ENCODE measurements around the gene MYBPC2. TPM values are rescaled to one million over a fixed set of nuclear protein-coding genes. Genes with fewer than 3 reads are reported as not detected.

MYBPC2 gene
- total RNA-seq, 1 donor from 2014 or later, result not detected

GRCh38 chr19:50398675-50399367, 33.9 kb upstream of the MYBPC2 start:
- TF ChIP-seq CTCF (IDR thresholded peaks at IDR 0.05; ENCODE audit: insufficient read depth, low read length, severe bottlenecking), result no peak
- Histone ChIP-seq H3K27me3 (ENCODE audit: control insufficient read depth, insufficient read depth, low read length) (no peaks in the 10 kb centered on the region), H3K4me3 (ENCODE audit: low read depth, low read length) (no peak overlapping the region), H3K36me3 (ENCODE audit: control insufficient read depth, insufficient read depth, low read length) (peaks cover 5% of the 10 kb centered on the region)
- no peak for FAIRE-seq
- DNase-seq (ENCODE audit: low read depth), result no peak

DNA sequence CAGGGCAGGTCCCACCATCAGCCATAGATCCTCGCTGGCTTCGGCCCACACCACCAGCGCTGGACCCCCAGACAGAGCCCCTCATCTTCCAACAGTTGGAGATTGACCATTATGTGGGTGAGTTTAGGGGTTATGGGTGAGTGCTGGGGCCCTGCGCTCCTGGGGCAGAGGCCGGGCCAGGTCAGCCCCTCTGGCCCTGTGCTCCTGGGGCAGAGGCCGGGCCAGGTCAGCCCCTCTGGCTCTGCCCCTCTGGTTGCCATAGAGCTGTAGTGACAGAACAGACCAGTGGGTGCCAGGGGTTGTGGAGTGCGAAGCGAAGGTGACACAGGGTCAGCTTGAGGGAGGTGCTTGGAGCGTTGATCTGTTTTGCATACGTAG, 33.3 kb upstream of the MYBPC2 start:
- Histone ChIP-seq H3K27me3 (ENCODE audit: control insufficient read depth, insufficient read depth, low read length) (no peaks in the 10 kb centered on the region), H3K4me3 (ENCODE audit: low read depth, low read length) (no peak overlapping the region), H3K36me3 (ENCODE audit: control insufficient read depth, insufficient read depth, low read length) (peaks cover 5% of the 10 kb centered on the region)
- no peak for TF ChIP-seq CTCF (IDR thresholded peaks at IDR 0.05; ENCODE audit: insufficient read depth, low read length, severe bottlenecking)
- no peak for DNase-seq (ENCODE audit: low read depth)
- FAIRE-seq, result no peak

DNA sequence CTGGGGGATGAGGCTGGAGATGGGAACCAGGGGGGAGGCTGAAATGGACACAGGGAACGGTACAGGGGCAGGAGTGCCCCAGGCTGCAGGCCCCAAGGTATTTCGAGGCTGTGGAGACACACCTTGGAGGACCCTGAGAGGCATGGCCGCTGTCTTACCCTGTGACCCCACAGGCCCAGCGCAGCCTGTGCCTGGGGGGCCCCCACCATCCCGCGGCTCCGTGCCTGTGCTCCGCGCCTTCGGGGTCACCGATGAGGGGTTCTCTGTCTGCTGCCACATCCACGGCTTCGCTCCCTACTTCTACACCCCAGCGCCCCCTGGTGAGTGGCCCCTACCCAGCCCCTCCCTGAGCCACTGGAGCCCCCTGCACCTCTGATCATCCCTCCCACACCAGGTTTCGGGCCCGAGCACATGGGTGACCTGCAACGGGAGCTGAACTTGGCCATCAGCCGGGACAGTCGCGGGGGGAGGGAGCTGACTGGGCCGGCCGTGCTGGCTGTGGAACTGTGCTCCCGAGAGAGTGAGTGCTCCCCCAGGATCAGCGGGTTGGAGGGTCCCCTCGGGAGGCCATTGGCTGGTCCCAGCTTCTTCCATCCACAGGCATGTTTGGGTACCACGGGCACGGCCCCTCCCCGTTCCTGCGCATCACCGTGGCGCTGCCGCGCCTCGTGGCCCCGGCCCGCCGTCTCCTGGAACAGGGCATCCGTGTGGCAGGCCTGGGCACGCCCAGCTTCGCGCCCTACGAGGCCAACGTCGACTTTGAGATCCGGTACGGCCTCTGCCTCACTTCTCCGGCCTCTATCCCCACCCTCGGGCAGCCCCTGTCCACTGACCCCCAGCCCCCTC, 30.9 kb upstream of the MYBPC2 start:
- FAIRE-seq (no peak), DNase-seq (ENCODE audit: low read depth) (no peak)
- no peaks in the 10 kb centered on the region for H3K27me3 ChIP-seq (ENCODE audit: control insufficient read depth, insufficient read depth, low read length)
- TF ChIP-seq CTCF (IDR thresholded peaks at IDR 0.05; ENCODE audit: insufficient read depth, low read length, severe bottlenecking), result no peak
- peaks cover 5% of the 10 kb centered on the region for H3K36me3 ChIP-seq (ENCODE audit: control insufficient read depth, insufficient read depth, low read length)
- H3K4me3 ChIP-seq (ENCODE audit: low read depth, low read length), result no peak overlapping the region

GRCh38 chr19:50402544-50403301, 30.0 kb upstream of the MYBPC2 start:
- no peaks in the 10 kb centered on the region for H3K27me3 ChIP-seq (ENCODE audit: control insufficient read depth, insufficient read depth, low read length)
- FAIRE-seq (no peak), DNase-seq (ENCODE audit: low read depth) (no peak)
- TF ChIP-seq CTCF (IDR thresholded peaks at IDR 0.05; ENCODE audit: insufficient read depth, low read length, severe bottlenecking), result no peak
- peaks cover 7% of the 10 kb centered on the region for H3K36me3 ChIP-seq (ENCODE audit: control insufficient read depth, insufficient read depth, low read length)
- no peak overlapping the region for H3K4me3 ChIP-seq (ENCODE audit: low read depth, low read length)

GRCh38 chr19:50406156-50406820, 26.4 kb upstream of the MYBPC2 start:
- DNase-seq (ENCODE audit: low read depth) (no peak), FAIRE-seq (no peak)
- peaks cover 5% of the 10 kb centered on the region for H3K36me3 ChIP-seq (ENCODE audit: control insufficient read depth, insufficient read depth, low read length)
- TF ChIP-seq CTCF (IDR thresholded peaks at IDR 0.05; ENCODE audit: insufficient read depth, low read length, severe bottlenecking), result no peak
- H3K27me3 ChIP-seq (ENCODE audit: control insufficient read depth, insufficient read depth, low read length), result no peaks in the 10 kb centered on the region
- no peak overlapping the region for H3K4me3 ChIP-seq (ENCODE audit: low read depth, low read length)

Data from bronchial epithelial cell (primary cell).